Endothelial cell (in vitro differentiated cells): ENCODE results near the gene COL25A1. TPM values are rescaled to one million over a fixed set of nuclear protein-coding genes. Genes with fewer than 3 reads are reported as not detected.
"Not testable (repeated sequence)": the region's sequence is repeated elsewhere in the genome, so short reads cannot be mapped to it uniquely, and the experiment has no call there.

Experiments
- DNase-seq: peaks from one replicate; pipeline ENCODE4 v3.0.0; 2021; ENCODE audit warnings: low spot score
- H3K27ac Mint-ChIP-seq: one replicate; pipeline ENCODE4 v1.8.0; 2021; ENCODE audit warnings: mixed read lengths, inconsistent platforms; ENCODE audit not compliant: unreplicated experiment
- H3K27me3 Mint-ChIP-seq: one replicate; pipeline ENCODE4 v1.8.0; 2021; ENCODE audit warnings: mild to moderate bottlenecking, moderate library complexity, mixed read lengths, inconsistent platforms; ENCODE audit not compliant: unreplicated experiment
- H3K36me3 Mint-ChIP-seq: one replicate; pipeline ENCODE4 v1.8.0; 2021; ENCODE audit warnings: mild to moderate bottlenecking, low read depth, mixed read lengths, inconsistent platforms; ENCODE audit not compliant: unreplicated experiment
- H3K4me1 Mint-ChIP-seq: one replicate; pipeline ENCODE4 v1.8.0; 2021; ENCODE audit warnings: mild to moderate bottlenecking, mixed read lengths, inconsistent platforms; ENCODE audit not compliant: unreplicated experiment
- H3K4me3 Mint-ChIP-seq: one replicate; pipeline ENCODE4 v1.8.0; 2021; ENCODE audit warnings: mild to moderate bottlenecking, mixed read lengths, inconsistent platforms; ENCODE audit not compliant: unreplicated experiment
- H3K9me3 Mint-ChIP-seq: one replicate; pipeline ENCODE4 v1.8.0; 2021; ENCODE audit warnings: mixed read lengths, inconsistent platforms; ENCODE audit not compliant: unreplicated experiment
- total RNA-seq: library from RNA; stranded (reverse); fragmentation: NEBNext Ultra II Directional; extraction: Animal tissue kit (Norgen Biotek cat#: 25700); gene quantifications from one replicate; pipeline ENCODE4 v1.2.1, GENCODE V29; 2021; ENCODE audit not compliant: unreplicated experiment
- TF ChIP-seq, protein P1 (sequence below): fragments of 200-600 bp; sonication (generic); IDR thresholded peaks from one replicate; pipeline ENCODE4 v1.5.0; 2021; ENCODE audit warnings: antibody characterized with exemption; ENCODE audit not compliant: unreplicated experiment

Gene COL25A1
- total RNA-seq, 1 donor from 2014 or later = 22.7 TPM

- Mint-ChIP-seq H3K27me3 (no peaks in the 10 kb centered on the region), H3K4me3 (no peak overlapping the region), H3K27ac (no peak overlapping the region), H3K36me3 (no peaks in the 10 kb centered on the region), H3K4me1 (peaks cover 9% of the 10 kb centered on the region), H3K9me3 (no peaks in the 10 kb centered on the region)
- TF ChIP-seq, protein P1, sequence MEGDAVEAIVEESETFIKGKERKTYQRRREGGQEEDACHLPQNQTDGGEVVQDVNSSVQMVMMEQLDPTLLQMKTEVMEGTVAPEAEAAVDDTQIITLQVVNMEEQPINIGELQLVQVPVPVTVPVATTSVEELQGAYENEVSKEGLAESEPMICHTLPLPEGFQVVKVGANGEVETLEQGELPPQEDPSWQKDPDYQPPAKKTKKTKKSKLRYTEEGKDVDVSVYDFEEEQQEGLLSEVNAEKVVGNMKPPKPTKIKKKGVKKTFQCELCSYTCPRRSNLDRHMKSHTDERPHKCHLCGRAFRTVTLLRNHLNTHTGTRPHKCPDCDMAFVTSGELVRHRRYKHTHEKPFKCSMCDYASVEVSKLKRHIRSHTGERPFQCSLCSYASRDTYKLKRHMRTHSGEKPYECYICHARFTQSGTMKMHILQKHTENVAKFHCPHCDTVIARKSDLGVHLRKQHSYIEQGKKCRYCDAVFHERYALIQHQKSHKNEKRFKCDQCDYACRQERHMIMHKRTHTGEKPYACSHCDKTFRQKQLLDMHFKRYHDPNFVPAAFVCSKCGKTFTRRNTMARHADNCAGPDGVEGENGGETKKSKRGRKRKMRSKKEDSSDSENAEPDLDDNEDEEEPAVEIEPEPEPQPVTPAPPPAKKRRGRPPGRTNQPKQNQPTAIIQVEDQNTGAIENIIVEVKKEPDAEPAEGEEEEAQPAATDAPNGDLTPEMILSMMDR = no peak
- no peak for DNase-seq
Observed at GRCh38 chr4:109114501-109114900, 188.0 kb downstream of the COL25A1 start.

GRCh38 chr4:109113521-109113920, 188.9 kb downstream of the COL25A1 start:
- Mint-ChIP-seq H3K27ac (no peak overlapping the region), H3K9me3 (no peaks in the 10 kb centered on the region), H3K4me3 (no peak overlapping the region), H3K36me3 (no peaks in the 10 kb centered on the region), H3K4me1 (peaks cover 9% of the 10 kb centered on the region), H3K27me3 (no peaks in the 10 kb centered on the region)
- TF ChIP-seq, protein P1 = no peak
- DNase-seq = no peak

DNA sequence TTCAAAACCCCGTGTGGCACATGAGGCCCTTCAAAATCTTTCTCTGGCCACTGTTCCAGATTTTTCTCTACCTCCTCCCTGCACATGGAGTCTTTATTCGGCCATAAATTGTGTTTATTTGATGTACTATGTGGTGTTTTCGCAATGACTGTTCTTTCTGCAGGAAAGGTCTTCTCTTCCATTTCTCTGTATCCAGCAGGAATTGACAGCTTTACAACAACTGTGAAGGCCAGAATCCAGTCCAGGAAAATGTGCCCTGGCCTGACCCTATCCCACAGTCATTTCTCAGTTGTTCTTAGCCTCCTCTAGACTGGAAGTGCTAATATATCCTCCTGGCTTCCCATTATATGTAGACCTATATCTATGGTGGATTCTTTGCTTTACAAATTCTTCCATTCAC, 191.4 kb downstream of the COL25A1 start:
- Mint-ChIP-seq H3K36me3 (no peaks in the 10 kb centered on the region), H3K4me1 (peaks cover 9% of the 10 kb centered on the region), H3K27me3 (no peaks in the 10 kb centered on the region), H3K4me3 (no peak overlapping the region), H3K9me3 (no peaks in the 10 kb centered on the region), H3K27ac (no peak overlapping the region)
- DNase-seq = no peak
- TF ChIP-seq, protein P1 = no peak

DNA sequence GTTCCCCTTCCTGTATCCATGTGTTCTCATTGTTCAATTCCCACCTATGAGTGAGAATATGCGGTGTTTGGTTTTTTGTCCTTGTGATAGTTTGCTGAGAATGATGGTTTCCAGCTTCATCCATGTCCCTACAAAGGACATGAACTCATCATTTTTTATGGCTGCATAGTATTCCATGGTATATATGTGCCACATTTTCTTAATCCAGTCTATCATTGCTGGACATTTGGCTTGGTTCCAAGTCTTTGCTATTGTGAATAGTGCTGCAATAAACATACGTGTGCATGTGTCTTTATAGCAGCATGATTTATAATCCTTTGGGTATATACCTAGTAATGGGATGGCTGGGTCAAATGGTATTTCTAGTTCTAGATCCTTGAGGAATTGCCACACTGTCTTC, 194.2 kb downstream of the COL25A1 start:
- not testable (repeated sequence) for H3K36me3 Mint-ChIP-seq, H3K27me3 Mint-ChIP-seq, H3K4me1 Mint-ChIP-seq, DNase-seq, H3K9me3 Mint-ChIP-seq, H3K4me3 Mint-ChIP-seq, H3K27ac Mint-ChIP-seq

- no peak for DNase-seq
- Mint-ChIP-seq H3K4me1 (peaks cover 3% of the 10 kb centered on the region), H3K27me3 (no peaks in the 10 kb centered on the region), H3K4me3 (no peak overlapping the region), H3K36me3 (no peaks in the 10 kb centered on the region), H3K27ac (no peak overlapping the region), H3K9me3 (no peaks in the 10 kb centered on the region)
- TF ChIP-seq, protein P1 = no peak
Observed at GRCh38 chr4:109094056-109094455, 208.4 kb downstream of the COL25A1 start.
